RPMI7951 (cell line): ENCODE measurements around the gene DCUN1D2. TPM values are rescaled to one million over a fixed set of nuclear protein-coding genes. Genes with fewer than 3 reads are reported as not detected.

ENCODE experiments used
- DNase-seq: peaks from one replicate; pipeline ENCODE4 v3.0.0-alpha.2; 2012; ENCODE audit warnings: low read depth
- total RNA-seq: library from RNA; depleted of rRNA; stranded (reverse); fragments of >200 nt; shearing (Covaris generic); gene quantifications from 2 replicates; pipeline ENCODE4 v1.2.3, GENCODE V29; 2014

DCUN1D2 gene
- total RNA-seq, 1 experiment from 2014 or later, result 3.6 TPM

DNA sequence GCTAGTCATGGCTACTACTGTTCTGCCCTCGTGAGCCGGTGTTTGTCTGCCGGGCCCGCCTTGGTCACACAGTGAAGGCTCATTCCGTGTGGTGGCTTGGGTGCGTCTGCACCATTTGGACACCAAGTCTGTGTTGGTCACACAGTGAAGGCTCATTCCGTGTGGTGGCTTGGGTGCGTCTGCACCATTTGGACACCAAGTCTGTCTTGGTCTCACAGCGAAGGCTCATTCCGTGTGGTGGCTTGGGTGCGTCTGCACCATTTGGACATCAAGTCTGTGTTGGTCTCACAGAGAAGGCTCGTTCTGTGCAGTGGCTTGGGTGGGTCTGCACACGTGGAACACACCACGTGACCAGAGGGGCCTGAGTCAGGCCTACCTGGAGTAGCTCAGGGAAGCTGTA lies 29.0 kb upstream of the DCUN1D2 start:
- no peak for DNase-seq

- DNase-seq, result no peak
Measured at GRCh38 chr13:113518076-113518803, 27.7 kb upstream of the DCUN1D2 start.

DNA sequence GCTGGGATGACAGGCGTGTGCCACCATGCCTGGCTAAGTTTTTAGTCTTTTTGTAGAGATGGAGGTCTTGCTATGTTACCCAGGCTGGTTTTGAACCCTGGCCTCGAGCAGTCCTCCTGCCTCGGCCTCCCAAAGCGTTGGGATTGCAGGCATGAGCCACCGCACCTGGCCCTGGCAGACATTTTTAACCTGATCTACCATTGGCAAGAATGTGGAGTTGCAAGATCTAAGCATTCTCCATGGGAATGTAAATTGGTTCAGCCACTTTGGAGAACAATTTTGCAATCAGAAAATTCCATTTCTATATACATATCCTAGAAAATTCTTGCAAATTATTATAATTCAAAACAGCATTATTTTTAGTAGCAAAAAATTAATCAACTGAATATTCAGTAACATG lies 24.3 kb upstream of the DCUN1D2 start:
- DNase-seq, result no peak

GRCh38 chr13:113513761-113514160 lies 23.2 kb upstream of the DCUN1D2 start:
- DNase-seq, result no peak

GRCh38 chr13:113511361-113511760 lies 20.9 kb upstream of the DCUN1D2 start:
- DNase-seq, result no peak

DNA sequence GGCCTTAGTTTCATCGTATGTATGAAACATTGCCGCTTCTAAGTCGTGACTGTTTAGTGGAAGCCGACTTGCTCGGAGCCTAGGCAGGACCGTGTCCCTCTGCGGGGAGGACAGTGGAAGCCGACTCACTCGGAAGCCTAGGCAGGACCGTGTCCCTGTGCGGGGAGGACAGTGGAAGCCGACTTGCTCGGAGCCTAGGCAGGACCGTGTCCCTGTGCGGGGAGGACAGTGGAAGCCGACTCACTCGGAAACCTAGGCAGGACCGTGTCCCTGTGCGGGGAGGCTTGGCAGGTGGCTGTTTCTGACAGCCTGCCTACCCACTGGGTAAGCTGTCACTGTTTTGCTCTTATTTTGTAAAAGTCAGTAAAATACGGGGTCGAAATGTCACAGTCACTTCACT lies 20.4 kb upstream of the DCUN1D2 start:
- DNase-seq, result no peak

GRCh38 chr13:113509989-113510388 lies 19.5 kb upstream of the DCUN1D2 start:
- DNase-seq, result no peak

DNA sequence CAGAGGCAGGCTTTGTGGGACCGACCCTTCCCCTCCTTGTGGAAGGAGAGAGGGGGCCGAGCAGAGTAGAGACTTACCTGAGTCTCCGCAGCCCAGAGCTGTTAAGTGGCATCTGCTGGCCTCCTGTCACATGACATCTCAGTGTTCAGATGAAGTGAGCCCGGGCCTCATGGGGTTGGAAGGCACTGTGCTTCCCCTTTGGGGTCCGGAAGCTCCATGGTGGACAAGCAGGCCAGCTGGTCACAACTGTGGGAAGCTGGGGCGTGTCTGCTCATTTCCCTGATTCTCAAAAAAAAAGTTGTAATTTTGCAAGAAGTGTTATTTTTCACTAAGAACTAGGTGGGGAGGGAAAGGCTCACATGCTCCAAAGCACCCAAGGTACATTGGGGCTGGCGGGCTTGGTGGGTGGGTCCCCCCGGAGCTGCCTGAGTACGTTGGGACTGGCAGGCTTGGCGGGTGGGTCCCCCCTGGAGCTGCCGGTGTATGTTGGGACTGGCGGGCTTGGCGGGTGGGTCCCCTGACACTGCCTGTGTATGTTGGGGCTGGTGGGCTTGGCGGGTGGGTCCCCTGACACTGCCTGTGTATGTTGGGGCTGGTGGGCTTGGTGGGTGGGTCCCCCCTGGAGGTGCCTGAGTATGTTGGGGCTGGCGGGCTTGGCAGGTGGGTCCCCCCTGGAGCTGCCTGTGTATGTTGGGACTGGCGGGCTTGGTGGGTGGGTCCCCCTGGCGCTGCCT lies 18.2 kb upstream of the DCUN1D2 start:
- no peak for DNase-seq

GRCh38 chr13:113507505-113508345 lies 17.2 kb upstream of the DCUN1D2 start:
- DNase-seq, result no peak

GRCh38 chr13:113506871-113507388 lies 16.4 kb upstream of the DCUN1D2 start:
- no peak for DNase-seq

DNA sequence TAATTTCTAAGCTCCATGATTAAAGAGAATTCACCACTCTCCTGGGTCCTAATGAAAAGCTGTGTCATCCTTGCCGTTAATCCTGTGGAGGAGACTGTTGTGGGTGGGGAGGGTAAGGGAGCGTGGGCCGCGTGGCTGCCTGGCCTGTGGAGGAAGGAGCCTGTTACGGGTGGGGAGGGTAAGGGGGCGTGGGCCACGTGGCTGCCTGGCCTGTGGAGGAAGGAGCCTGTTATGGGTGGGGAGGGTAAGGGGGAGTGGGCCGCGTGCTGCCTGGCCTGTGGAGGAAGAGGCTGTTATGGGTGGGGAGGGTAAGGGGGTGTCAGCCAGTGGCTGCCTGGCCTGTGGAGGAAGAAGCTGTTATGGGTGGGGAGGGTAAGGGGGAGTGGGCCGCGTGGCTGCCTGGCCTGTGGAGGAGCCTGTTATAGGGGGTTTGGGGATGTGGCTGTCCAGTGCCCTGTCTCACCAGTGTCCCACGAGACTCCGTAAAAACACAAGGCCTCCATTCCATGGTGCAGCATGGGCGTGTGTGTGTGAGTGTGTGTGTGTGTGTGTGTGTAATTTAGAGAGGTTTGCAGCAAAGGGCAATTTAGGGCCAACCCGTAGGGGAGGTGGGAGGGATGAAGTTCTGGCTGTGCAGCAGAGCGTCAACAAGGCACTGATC lies 15.6 kb upstream of the DCUN1D2 start:
- DNase-seq, result no peak

DNA sequence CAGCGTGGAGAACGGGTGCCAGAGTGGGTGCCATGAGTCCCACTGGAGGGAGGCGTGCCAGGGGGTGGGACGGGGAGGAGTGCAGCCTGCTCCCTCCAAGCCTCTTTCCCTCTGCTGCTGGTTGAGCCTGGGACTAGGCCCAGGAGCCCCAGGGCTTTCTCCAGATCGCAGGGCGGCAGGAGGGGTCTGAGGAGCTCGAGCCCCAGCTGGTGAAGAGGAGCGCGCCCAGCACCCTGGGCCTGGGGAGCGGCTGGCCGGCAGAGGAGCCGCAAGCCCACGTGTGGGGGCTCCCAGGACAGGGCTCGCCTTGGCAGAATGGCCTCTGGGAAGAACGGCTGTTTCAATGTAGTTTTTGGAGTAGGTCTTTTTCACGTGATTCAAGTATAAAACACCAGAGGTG lies 12.2 kb upstream of the DCUN1D2 start:
- no peak for DNase-seq

DNA sequence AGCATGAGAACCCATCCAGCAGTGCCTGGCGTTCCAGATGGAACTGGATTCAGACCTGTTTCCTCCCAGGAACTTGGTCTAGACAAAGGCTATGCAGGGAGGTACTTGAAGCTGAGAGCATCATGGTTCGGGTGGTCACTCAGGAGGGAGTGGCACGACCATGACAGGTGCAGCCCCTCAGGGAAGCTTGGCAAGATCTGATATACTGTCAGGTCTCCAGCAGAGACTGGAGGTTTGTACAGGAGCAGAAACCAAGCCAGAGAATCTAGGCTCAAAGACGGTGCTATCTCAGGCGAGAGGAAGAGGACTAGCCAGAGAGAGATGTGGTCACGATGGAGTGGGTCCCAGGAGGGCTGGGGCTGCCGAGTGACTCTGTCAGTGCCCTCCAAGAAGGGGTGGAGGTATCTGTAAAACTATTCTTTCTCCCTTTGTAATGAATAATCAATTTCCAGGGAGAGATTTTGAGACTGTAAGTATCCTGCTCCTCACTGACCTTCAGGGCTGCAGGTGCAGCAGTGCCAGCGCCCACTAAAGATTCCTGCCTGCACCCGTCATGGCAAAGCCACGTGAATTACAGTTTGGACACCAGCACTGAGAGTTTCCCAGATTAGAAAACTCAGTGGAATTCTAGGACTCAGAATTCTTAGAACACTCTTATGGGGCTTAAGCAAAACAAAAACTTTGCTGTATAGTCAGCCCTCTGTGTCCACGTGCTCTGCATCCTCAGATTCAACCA lies 10.2 kb upstream of the DCUN1D2 start:
- no peak for DNase-seq

GRCh38 chr13:113499936-113500335 lies 9.4 kb upstream of the DCUN1D2 start:
- no peak for DNase-seq

- no peak for DNase-seq
Measured at GRCh38 chr13:113498905-113499304, 8.4 kb upstream of the DCUN1D2 start.

DNA sequence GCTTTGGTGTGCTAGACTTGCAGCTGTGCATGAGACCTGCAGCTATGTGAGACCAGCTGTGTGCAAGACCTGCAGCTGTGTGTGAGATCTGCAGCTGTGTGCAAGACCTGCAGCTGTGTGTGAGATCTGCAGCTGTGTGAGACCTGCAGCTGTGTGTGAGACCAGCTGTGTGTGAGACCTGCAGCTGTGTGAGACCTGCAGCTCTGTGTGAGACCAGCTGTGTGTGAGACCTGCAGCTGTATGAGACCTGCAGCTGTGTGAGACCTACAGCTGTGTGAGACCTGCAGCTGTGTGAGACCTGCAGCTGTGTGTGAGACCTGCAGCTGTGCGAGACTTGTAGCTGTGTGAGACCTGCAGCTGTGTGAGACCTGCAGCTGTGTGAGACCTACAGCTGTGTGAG lies 6.7 kb upstream of the DCUN1D2 start:
- DNase-seq, result no peak

GRCh38 chr13:113495494-113496210 lies 5.1 kb upstream of the DCUN1D2 start:
- DNase-seq, result no peak

DNA sequence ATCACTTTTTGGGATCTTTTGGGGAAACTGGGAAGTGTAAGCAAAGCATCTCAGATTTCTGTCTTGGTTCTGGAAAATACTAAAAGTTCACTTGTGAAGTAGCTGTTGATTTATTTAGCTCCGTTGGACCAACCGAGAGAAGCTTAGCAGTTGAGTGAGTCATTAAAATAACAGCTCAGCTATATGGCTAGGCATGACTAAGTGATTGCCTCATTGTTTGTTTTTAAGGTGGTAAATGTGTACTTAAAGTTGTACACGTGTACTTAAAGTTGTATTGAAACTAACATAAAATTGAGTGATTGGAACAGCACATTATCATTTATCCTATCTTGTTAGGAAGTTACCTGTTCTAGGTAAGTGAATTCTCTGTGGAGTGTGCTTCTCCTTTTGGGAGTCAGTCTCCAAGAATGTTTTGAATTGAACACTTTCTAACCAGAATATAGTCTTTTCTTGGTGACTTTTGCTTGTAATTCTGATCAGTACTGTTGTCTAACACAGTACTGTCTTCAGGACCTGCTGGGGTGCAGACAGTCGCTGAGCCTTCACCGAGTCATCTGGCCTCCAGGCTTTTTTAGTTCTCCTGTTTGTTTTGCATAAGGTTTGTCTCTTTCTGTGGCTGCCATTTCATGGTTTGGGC lies 2.9 kb upstream of the DCUN1D2 start:
- DNase-seq, result peak; percentile 87

GRCh38 chr13:113491982-113492381 lies 1.5 kb upstream of the DCUN1D2 start:
- no peak for DNase-seq

GRCh38 chr13:113491418-113491883 lies 940 bp upstream of the DCUN1D2 start:
- DNase-seq, result peak; percentile 31
